Heart left ventricle (tissue), 16 donors: ENCODE results near the gene ADTRP. TPM values are rescaled to one million over a fixed set of nuclear protein-coding genes. Genes with fewer than 3 reads are reported as not detected.

Experiments used
- ATAC-seq, 4 donors: fragments of 200-7000 bp; cut with Tn5 transposase; one replicate each; pipeline ENCODE4 v1.9.1; 2020 to 2022; ENCODE audit warnings: moderate library complexity in 4 of 4, mild to moderate bottlenecking in 3 of 4, moderate number of reproducible peaks in 1 of 4
- DNase-seq, 5 donors: peaks; one replicate each; pipeline ENCODE4 v3.0.0-alpha.2; 2020
- H3K27ac ChIP-seq, 12 donors: fragments of 200-600 bp; sonication (generic) in 4 of 12; one replicate each; pipeline versions ENCODE4 v1.5.0 to v1.8.0; 2016 to 2022; ENCODE audit warnings: mild to moderate bottlenecking in 2 of 12
- H3K27me3 ChIP-seq, 9 donors: fragments of 200-600 bp; sonication (generic) in 2 of 9; one replicate each; pipeline versions ENCODE4 v1.5.1 to v1.8.0; 2016 to 2022; ENCODE audit warnings: mild to moderate bottlenecking in 3 of 9
- H3K36me3 ChIP-seq, 9 donors: fragments of 200-600 bp; sonication (generic) in 2 of 9; one replicate each; pipeline versions ENCODE4 v1.5.0 to v1.8.0; 2018 to 2022; ENCODE audit warnings: mild to moderate bottlenecking in 2 of 9
- H3K4me1 ChIP-seq, 12 donors: fragments of 200-600 bp; sonication (generic) in 4 of 12; one replicate each; pipeline versions ENCODE4 v1.5.0 to v1.8.0; 2016 to 2022; ENCODE audit warnings: mild to moderate bottlenecking in 3 of 12
- H3K4me3 ChIP-seq, 12 donors: fragments of 200-600 bp; sonication (generic) in 4 of 12; one replicate each; pipeline versions ENCODE4 v1.5.0 to v1.8.0; 2017 to 2022; ENCODE audit warnings: mild to moderate bottlenecking in 9 of 12, moderate library complexity in 4 of 12
- H3K9me3 ChIP-seq, 12 donors: fragments of 200-600 bp; sonication (generic) in 4 of 12; one replicate each; pipeline versions ENCODE4 v1.5.0 to v1.8.0; 2016 to 2022; ENCODE audit warnings: mild to moderate bottlenecking in 1 of 12
- CTCF ChIP-seq, 12 donors: fragments of 200-600 bp; sonication (generic) in 4 of 12; IDR thresholded peaks; one replicate each; pipeline versions ENCODE4 v1.5.0 to v1.8.0; 2018 to 2022; ENCODE audit warnings: antibody characterized with exemption in 12 of 12, mild to moderate bottlenecking in 5 of 12
- POLR2A ChIP-seq, 2 donors: fragments of 450-650 bp; IDR thresholded peaks; one replicate each; pipeline ENCODE4 v1.6.1; 2017; ENCODE audit warnings: antibody characterized with exemption in 2 of 2, mild to moderate bottlenecking in 2 of 2, moderate library complexity in 2 of 2
- WGBS, 4 donors: extraction: QIAGEN DNeasy Blood & Tissue Kit in 2 of 4; methylation state at CpG; one replicate each; pipeline versions ENCODE4 v1.1.5 to v1.1.7; 2013 to 2018; 5-methylcytosine and 5-hydroxymethylcytosine counted together
- intact Hi-C, 10 donors: fragments of 100-400 bp; cut with DNase I; formaldehyde crosslinking; loops; one replicate each; pipeline versions ENCODE4 v1.11.1 to v1.14.2; 2022
- polyA plus RNA-seq, 2 donors: library from polyadenylated mRNA; stranded (reverse); fragments of 200-250 nt; gene quantifications; one replicate each; pipeline ENCODE4 v1.2.3, GENCODE V29; 2013
- total RNA-seq, 9 donors: library from RNA; depleted of rRNA in 2 of 9; stranded (reverse); fragments of >200 nt in 2 of 9; fragmentation: NEBNext Ultra II Directional in 3 of 9; extraction: Animal tissue kit (Norgen Biotek cat#: 25700) in 3 of 9; gene quantifications; one replicate each; pipeline versions ENCODE4 v1.1.0 to v1.2.4, GENCODE V29; 2016 to 2023
- donor health status: ischemic (EF 13 %, LVEDD 7.1; RV severe dilation, severe dysfunction).
- donor health status: healthy with polysubstance abuse.
- donor health status: DM: no; HTN: yes; CAD: no.
- donor health status: DM: no; HTN: no; CAD: no.
- donor health status: ischemic (EF 25% LVEDD 6.9; RV normal size, moderate dysfunction).
- donor health status: ischemic (EF 25% LVEDD 5.7; RV mildly dilated, moderate dysfunction).
- donor health status: healthy.
- donor health status: DM: yes; HTN: yes; CAD: no.
- donor health status: ischemic (EF 35%, LVEDD 5.7; RV mildly dilated, moderate dysfunction).
- donor health status: nonischemic (EF 11% LVEDD 7.7; RV severe dilation, severe dysfunction).
- donor health status: DM: yes; HTN: yes; CAD: no.
- donor health status: PGD.
- donor health status: ischemic (EF 29% LVEDD 5.4; RV normal size, mild dysfunction).
- donor health status: nonischemic (EF 23%, LVEDD 6.1; RV moderate dilation, normal function).

The ADTRP gene
- total and polyA plus RNA-seq, 11 donors, result 0.26 to 0.85 (median 0.45) TPM; not detected in 7

- no peak for TF ChIP-seq CTCF (IDR thresholded peaks at IDR 0.05)
- no peak for TF ChIP-seq POLR2A (IDR thresholded peaks at IDR 0.05)
- DNase-seq, result no peak
- no peaks in the 10 kb centered on the region for H3K27me3 ChIP-seq
- intact Hi-C loops, result loop anchor here in 1 of 10 donors (10.0 kb wide), 1 partner anchor 184 kb away; no protein-coding TSS in a partner anchor
- 74 to 81% (median 76%) methylated on average over 21 of the region's 21 CpGs for WGBS, 4 donors
- peak overlapping the region in 2 of 12 donors; percentile 9 to 14 for H3K27ac ChIP-seq
- no peak overlapping the region for H3K4me3 ChIP-seq
- H3K4me1 ChIP-seq, result peaks cover 0 to 41% (median 10%) of the 10 kb centered on the region in 12 donors
- H3K36me3 ChIP-seq, result no peaks in the 10 kb centered on the region
- no peak for ATAC-seq
- no peaks in the 10 kb centered on the region for H3K9me3 ChIP-seq
Observed at GRCh38 chr6:11711003-11711983, 67.3 kb downstream of the ADTRP start.

DNA sequence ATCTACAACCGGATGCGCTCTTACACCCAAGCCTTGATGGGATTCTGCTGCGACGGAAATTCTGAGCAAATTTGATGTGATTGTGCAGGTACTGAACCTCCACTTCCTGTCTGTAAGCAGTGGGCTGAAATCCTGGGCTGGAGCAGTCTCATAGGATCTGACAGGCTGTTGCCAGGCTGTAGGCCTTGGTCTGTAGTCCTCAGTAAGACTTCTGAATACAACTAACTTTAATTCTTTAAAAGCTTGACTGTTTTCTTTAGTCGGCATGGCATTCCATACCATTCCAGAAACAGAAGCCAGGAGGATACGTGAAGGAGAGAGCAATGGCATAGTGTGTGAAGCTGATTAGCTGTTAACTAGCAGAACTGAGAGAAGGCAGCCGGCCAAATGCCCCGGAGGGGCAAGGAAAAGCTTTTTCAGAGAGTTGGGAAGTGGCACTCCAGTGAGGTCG is 68.3 kb downstream of the ADTRP start:
- Histone ChIP-seq H3K27me3 (no peaks in the 10 kb centered on the region), H3K9me3 (no peaks in the 10 kb centered on the region), H3K36me3 (no peaks in the 10 kb centered on the region), H3K4me1 (peaks cover 0 to 41% (median 10%) of the 10 kb centered on the region in 12 donors), H3K4me3 (no peak overlapping the region), H3K27ac (peak overlapping the region in 1 of 12 donors; percentile 14)
- intact Hi-C loops, result loop anchor here in 1 of 10 donors (10.0 kb wide), 1 partner anchor 184 kb away; no protein-coding TSS in a partner anchor
- no peak for DNase-seq
- ATAC-seq, result no peak
- TF ChIP-seq POLR2A (IDR thresholded peaks at IDR 0.05) (no peak), CTCF (IDR thresholded peaks at IDR 0.05) (no peak)
- 49 to 54% (median 51%) methylated on average over 9 of the region's 9 CpGs for WGBS, 4 donors

- H3K4me3 ChIP-seq, result no peak overlapping the region
- no peaks in the 10 kb centered on the region for H3K36me3 ChIP-seq
- ATAC-seq (peak in 1 of 4 donors; percentile 54), DNase-seq (no peak)
- H3K27ac ChIP-seq, result no peak overlapping the region
- intact Hi-C loops, result loop anchor here in 5 of 10 donors (10.0 kb wide), 5 partner anchors 109 to 529 kb away; partner anchors contain the start of gene HIVEP1 (in 2 of the 5)
- H3K9me3 ChIP-seq, result no peaks in the 10 kb centered on the region
- no peaks in the 10 kb centered on the region for H3K27me3 ChIP-seq
- 61 to 74% (median 71%) methylated on average over 4 of the region's 4 CpGs for WGBS, 4 donors
- no peak for TF ChIP-seq POLR2A (IDR thresholded peaks at IDR 0.05)
- no peak for TF ChIP-seq CTCF (IDR thresholded peaks at IDR 0.05)
- H3K4me1 ChIP-seq, result peaks cover 0 to 13% (median 5%) of the 10 kb centered on the region in 12 donors
Observed at GRCh38 chr6:11706171-11706570, 72.4 kb downstream of the ADTRP start.

GRCh38 chr6:11705483-11705882 is 73.1 kb downstream of the ADTRP start:
- Histone ChIP-seq H3K36me3 (no peaks in the 10 kb centered on the region), H3K27ac (no peak overlapping the region), H3K27me3 (no peaks in the 10 kb centered on the region), H3K9me3 (no peaks in the 10 kb centered on the region), H3K4me3 (no peak overlapping the region), H3K4me1 (peaks cover 0 to 6% (median 0%) of the 10 kb centered on the region in 12 donors)
- no peak for TF ChIP-seq CTCF (IDR thresholded peaks at IDR 0.05)
- TF ChIP-seq POLR2A (IDR thresholded peaks at IDR 0.05), result no peak
- no peak for ATAC-seq
- WGBS, 4 donors, result 82 to 96% (median 86%) methylated on average over 4 of the region's 4 CpGs
- intact Hi-C loops, result loop anchor here in 5 of 10 donors (10.0 kb wide), 5 partner anchors 109 to 529 kb away; partner anchors contain the start of gene HIVEP1 (in 2 of the 5)
- no peak for DNase-seq
